ENCODE measurements around the gene CDH13. TPM values are rescaled to one million over a fixed set of nuclear protein-coding genes. Genes with fewer than 3 reads are reported as not detected.

The CDH13 gene
- total RNA-seq, 4 donors from 2014 or later, result 6.4 to 19.7 (median 11.7) TPM

GRCh38 chr16:82660075-82660645, 33.4 kb downstream of the CDH13 start:
- no peak for TF ChIP-seq CTCF (IDR thresholded peaks at IDR 0.05; ENCODE audit: low read depth)

GRCh38 chr16:82660966-82661365, 34.2 kb downstream of the CDH13 start:
- no peak for TF ChIP-seq CTCF (IDR thresholded peaks at IDR 0.05; ENCODE audit: low read depth)

- no peak for TF ChIP-seq CTCF (IDR thresholded peaks at IDR 0.05; ENCODE audit: low read depth)
Observed at GRCh38 chr16:82664181-82664580, 37.4 kb downstream of the CDH13 start.

GRCh38 chr16:82665025-82665424, 38.3 kb downstream of the CDH13 start:
- TF ChIP-seq CTCF (IDR thresholded peaks at IDR 0.05; ENCODE audit: low read depth), result no peak

GRCh38 chr16:82667437-82667836, 40.7 kb downstream of the CDH13 start:
- TF ChIP-seq CTCF (IDR thresholded peaks at IDR 0.05; ENCODE audit: low read depth), result no peak

GRCh38 chr16:82668094-82668493, 41.3 kb downstream of the CDH13 start:
- no peak for TF ChIP-seq CTCF (IDR thresholded peaks at IDR 0.05; ENCODE audit: low read depth)

- TF ChIP-seq CTCF (IDR thresholded peaks at IDR 0.05; ENCODE audit: low read depth), result no peak
Observed at GRCh38 chr16:82671741-82672140, 45.0 kb downstream of the CDH13 start.
